ENCODE data around the gene PSME3. TPM values are rescaled to one million over a fixed set of nuclear protein-coding genes. Genes with fewer than 3 reads are reported as not detected.

PSME3 gene, protein sequence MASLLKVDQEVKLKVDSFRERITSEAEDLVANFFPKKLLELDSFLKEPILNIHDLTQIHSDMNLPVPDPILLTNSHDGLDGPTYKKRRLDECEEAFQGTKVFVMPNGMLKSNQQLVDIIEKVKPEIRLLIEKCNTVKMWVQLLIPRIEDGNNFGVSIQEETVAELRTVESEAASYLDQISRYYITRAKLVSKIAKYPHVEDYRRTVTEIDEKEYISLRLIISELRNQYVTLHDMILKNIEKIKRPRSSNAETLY
- total RNA-seq = 100 to 1,000 TPM in 1 of 2 donors, 10 to 100 TPM in 1; 95.7 to 131 TPM
- 10 to 100 TPM; 66.2 to 92.9 (median 78.0) TPM for polyA plus RNA-seq (ENCODE audit: insufficient read length in 6 of 6)
- long read RNA-seq, donor 1, transcript PSME3-210 (11 exons, 998 nt) = major isoform, 16 of 18 reads
- long read RNA-seq, donor 1, partial matches to known transcripts = 0 of 18 reads
- long read RNA-seq, donor 1, other reads (novel, unspliced or antisense) = 0 of 18 reads
- long read RNA-seq, donor 2, transcript PSME3-210 (11 exons, 998 nt) = major isoform, 16 of 62 reads
- long read RNA-seq, donor 2, partial matches to known transcripts = 46 of 62 reads
- long read RNA-seq, donor 2, other reads (novel, unspliced or antisense) = 0 of 62 reads
- long read RNA-seq, donor 3, transcript PSME3-210 (11 exons, 998 nt) = major isoform, 18 of 50 reads
- long read RNA-seq, donor 3, partial matches to known transcripts = 32 of 50 reads
- long read RNA-seq, donor 3, other reads (novel, unspliced or antisense) = 0 of 50 reads
- long read RNA-seq, donor 4, transcript PSME3-210 (11 exons, 998 nt) = major isoform, 17 of 20 reads
- long read RNA-seq, donor 4, partial matches to known transcripts = 1 of 20 reads
- long read RNA-seq, donor 4, other reads (novel, unspliced or antisense) = 2 of 20 reads
- long read RNA-seq, donor 5, transcript PSME3-210 (11 exons, 998 nt) = major isoform, 16 of 17 reads
- long read RNA-seq, donor 5, partial matches to known transcripts = 0 of 17 reads
- long read RNA-seq, donor 5, other reads (novel, unspliced or antisense) = 0 of 17 reads
- long read RNA-seq, donor 6, transcript PSME3-210 (11 exons, 998 nt) = major isoform, 13 of 14 reads
- long read RNA-seq, donor 6, partial matches to known transcripts = 0 of 14 reads
- long read RNA-seq, donor 6, other reads (novel, unspliced or antisense) = 0 of 14 reads
- long read RNA-seq, donor 7, transcript PSME3-210 (11 exons, 998 nt) = major isoform, 7 of 7 reads
- long read RNA-seq, donor 7, partial matches to known transcripts = 0 of 7 reads
- long read RNA-seq, donor 7, other reads (novel, unspliced or antisense) = 0 of 7 reads
- long read RNA-seq, donor 8, transcript PSME3-210 (11 exons, 998 nt) = major isoform, 16 of 16 reads
- long read RNA-seq, donor 8, partial matches to known transcripts = 0 of 16 reads
- long read RNA-seq, donor 8, other reads (novel, unspliced or antisense) = 0 of 16 reads
- long read RNA-seq, donor 9 = 0 reads
- long read RNA-seq, donor 10, transcript PSME3-210 (11 exons, 998 nt) = major isoform, 23 of 28 reads
- long read RNA-seq, donor 10, partial matches to known transcripts = 0 of 28 reads
- long read RNA-seq, donor 10, other reads (novel, unspliced or antisense) = 5 of 28 reads
- long read RNA-seq, donor 11 = 0 reads
- long read RNA-seq, donor 12, transcript PSME3-210 (11 exons, 998 nt) = major isoform, 14 of 14 reads
- long read RNA-seq, donor 12, partial matches to known transcripts = 0 of 14 reads
- long read RNA-seq, donor 12, other reads (novel, unspliced or antisense) = 0 of 14 reads

DNA sequence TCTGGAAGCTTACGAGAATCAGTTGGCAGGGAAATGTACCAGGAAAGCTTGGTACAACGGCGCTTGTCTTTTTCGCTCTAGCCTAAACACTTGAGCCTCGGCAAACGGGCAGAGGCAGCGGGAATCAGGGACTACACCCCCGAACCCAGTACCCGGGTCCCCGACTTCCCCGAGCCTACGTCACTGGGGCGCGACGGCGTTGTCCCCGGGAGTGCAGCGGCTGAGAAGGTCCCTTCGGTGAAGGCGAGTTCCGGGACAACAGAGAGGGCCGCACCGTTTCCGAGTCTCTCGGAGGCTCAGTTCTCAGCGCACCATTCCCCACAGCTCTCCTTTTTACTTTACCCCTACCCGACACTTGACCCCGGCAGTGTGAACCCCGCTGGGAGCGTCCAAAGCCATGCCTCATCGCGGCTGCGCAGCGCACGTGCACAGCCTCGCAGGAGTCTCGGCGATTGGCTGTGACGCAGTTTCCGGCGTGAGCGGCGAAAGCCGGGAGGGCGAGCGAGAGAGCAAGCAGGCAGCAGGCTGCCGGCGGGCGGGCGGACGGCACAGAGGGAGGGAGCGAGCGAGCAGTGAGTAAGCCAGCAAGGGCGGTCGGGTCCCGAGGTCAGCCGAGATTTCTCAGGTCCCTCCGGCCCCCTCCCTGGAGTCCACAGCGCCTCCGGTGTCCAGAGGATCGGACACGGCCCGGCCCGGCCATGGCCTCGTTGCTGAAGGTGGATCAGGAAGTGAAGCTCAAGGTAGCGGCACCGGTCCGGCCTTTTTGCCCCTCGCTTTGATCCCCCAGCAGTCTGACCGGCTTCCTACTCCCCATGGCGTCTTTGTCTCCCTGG lies at the start of gene PSME3:
Gene PSME3 (plus strand): TSS at position 464 of the 833 bp plus-strand sequence. CDS start 235 bp downstream, at position 699.
- DNase-seq = peak; percentile 93 to 99 (median 94)
- H3K36me3 ChIP-seq = peaks cover 0 to 33% of the 10 kb centered on the region in 2 donors
- H3K4me1 ChIP-seq = peaks cover 12 to 38% of the 10 kb centered on the region in 2 donors
- H3K9me3 ChIP-seq = no peaks in the 10 kb centered on the region
- H3K4me3 ChIP-seq = peak within 1 kb of the TSS; percentile 79 to 98
- TF ChIP-seq, protein P1, sequence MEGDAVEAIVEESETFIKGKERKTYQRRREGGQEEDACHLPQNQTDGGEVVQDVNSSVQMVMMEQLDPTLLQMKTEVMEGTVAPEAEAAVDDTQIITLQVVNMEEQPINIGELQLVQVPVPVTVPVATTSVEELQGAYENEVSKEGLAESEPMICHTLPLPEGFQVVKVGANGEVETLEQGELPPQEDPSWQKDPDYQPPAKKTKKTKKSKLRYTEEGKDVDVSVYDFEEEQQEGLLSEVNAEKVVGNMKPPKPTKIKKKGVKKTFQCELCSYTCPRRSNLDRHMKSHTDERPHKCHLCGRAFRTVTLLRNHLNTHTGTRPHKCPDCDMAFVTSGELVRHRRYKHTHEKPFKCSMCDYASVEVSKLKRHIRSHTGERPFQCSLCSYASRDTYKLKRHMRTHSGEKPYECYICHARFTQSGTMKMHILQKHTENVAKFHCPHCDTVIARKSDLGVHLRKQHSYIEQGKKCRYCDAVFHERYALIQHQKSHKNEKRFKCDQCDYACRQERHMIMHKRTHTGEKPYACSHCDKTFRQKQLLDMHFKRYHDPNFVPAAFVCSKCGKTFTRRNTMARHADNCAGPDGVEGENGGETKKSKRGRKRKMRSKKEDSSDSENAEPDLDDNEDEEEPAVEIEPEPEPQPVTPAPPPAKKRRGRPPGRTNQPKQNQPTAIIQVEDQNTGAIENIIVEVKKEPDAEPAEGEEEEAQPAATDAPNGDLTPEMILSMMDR (IDR thresholded peaks at IDR 0.05) = peak in 1 of 2 donors; percentile 15
- H3K27me3 ChIP-seq = no peaks in the 10 kb centered on the region
- H3K27ac ChIP-seq = peak within 1 kb of the TSS; percentile 79 to 91
- ATAC-seq = peak; percentile 95
- intact Hi-C loops (cut with DNase I) = no loop called here

DNA sequence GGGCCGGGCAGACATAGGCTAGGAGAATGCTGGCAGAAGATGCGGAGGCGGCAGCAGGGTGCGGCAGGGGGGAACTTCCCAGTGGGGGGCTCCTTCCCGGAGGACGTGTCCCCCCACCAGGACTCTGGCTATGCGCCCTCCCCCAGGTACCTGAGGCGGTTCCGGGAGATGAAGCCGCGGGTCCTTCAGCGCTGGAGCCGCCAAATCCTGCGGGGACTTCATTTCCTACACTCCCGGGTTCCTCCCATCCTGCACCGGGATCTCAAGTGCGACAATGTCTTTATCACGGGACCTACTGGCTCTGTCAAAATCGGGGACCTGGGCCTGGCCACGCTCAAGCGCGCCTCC lies 49.4 kb upstream of the PSME3 start:
- H3K36me3 ChIP-seq = peaks cover 0 to 12% of the 10 kb centered on the region in 2 donors
- no peak for ATAC-seq
- no peak for DNase-seq
- TF ChIP-seq, protein P1 (IDR thresholded peaks at IDR 0.05) = no peak
- H3K27ac ChIP-seq = no peak overlapping the region
- H3K4me3 ChIP-seq = no peak overlapping the region
- H3K4me1 ChIP-seq = peaks cover 6 to 27% of the 10 kb centered on the region in 2 donors
- H3K27me3 ChIP-seq = peaks cover 63 to 89% of the 10 kb centered on the region in 2 donors
- intact Hi-C loops (cut with DNase I) = no loop called here
- no peaks in the 10 kb centered on the region for H3K9me3 ChIP-seq

DNA sequence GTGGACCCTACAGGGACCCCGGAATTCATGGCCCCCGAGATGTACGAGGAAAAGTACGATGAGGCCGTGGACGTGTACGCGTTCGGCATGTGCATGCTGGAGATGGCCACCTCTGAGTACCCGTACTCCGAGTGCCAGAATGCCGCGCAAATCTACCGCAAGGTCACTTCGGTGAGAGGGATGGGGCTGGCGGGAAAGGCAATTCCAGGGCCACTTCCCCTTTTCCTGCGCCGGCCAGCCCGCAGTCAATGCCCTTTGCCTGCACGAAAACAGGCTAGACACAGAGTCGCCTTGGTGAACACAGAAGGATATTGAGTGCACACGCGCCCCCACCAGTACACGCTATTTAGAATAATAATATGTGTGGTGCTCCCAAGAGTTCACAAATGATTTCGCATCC lies 48.8 kb upstream of the PSME3 start:
- peaks cover 6 to 27% of the 10 kb centered on the region in 2 donors for H3K4me1 ChIP-seq
- peaks cover 0 to 6% of the 10 kb centered on the region in 2 donors for H3K36me3 ChIP-seq
- H3K27me3 ChIP-seq = peaks cover 63 to 89% of the 10 kb centered on the region in 2 donors
- ATAC-seq (no peak), DNase-seq (peak in 1 of 4 donors; percentile 80)
- no peaks in the 10 kb centered on the region for H3K9me3 ChIP-seq
- no peak overlapping the region for H3K4me3 ChIP-seq
- TF ChIP-seq, protein P1 (IDR thresholded peaks at IDR 0.05) = no peak
- H3K27ac ChIP-seq = no peak overlapping the region
- intact Hi-C loops (cut with DNase I) = no loop called here
